Nephron progenitor cell (in vitro differentiated cells): Measurements from ENCODE around the gene USP6.
A peak's percentile ranks its signal among the peaks of the same experiment; 100 is the strongest.

Experiments used
- DNase-seq: peaks from one replicate; pipeline ENCODE4 v3.0.0; 2021
- H3K27ac Mint-ChIP-seq: 2 replicates; pipeline ENCODE4 v1.8.0; 2021; ENCODE audit warnings: mild to moderate bottlenecking, moderate library complexity, mixed read lengths
- H3K27me3 Mint-ChIP-seq: 2 replicates; pipeline ENCODE4 v1.8.0; 2021; ENCODE audit warnings: mild to moderate bottlenecking, low read depth, mixed read lengths; ENCODE audit not compliant: poor library complexity
- H3K36me3 Mint-ChIP-seq: 2 replicates; pipeline ENCODE4 v1.8.0; 2021; ENCODE audit warnings: low read depth, mixed read lengths
- H3K4me1 Mint-ChIP-seq: 2 replicates; pipeline ENCODE4 v1.8.0; 2021; ENCODE audit warnings: mixed read lengths
- H3K4me3 Mint-ChIP-seq: 2 replicates; pipeline ENCODE4 v1.8.0; 2021; ENCODE audit warnings: mild to moderate bottlenecking, moderate library complexity, mixed read lengths
- H3K9me3 Mint-ChIP-seq: 2 replicates; pipeline ENCODE4 v1.8.0; 2021; ENCODE audit warnings: mild to moderate bottlenecking, moderate library complexity, mixed read lengths
- TF ChIP-seq, protein P1 (sequence below): fragments of 200-600 bp; sonication (generic); IDR thresholded peaks from 2 replicates; pipeline ENCODE4 v1.5.0; 2021; ENCODE audit warnings: antibody characterized with exemption

The USP6 gene

DNA sequence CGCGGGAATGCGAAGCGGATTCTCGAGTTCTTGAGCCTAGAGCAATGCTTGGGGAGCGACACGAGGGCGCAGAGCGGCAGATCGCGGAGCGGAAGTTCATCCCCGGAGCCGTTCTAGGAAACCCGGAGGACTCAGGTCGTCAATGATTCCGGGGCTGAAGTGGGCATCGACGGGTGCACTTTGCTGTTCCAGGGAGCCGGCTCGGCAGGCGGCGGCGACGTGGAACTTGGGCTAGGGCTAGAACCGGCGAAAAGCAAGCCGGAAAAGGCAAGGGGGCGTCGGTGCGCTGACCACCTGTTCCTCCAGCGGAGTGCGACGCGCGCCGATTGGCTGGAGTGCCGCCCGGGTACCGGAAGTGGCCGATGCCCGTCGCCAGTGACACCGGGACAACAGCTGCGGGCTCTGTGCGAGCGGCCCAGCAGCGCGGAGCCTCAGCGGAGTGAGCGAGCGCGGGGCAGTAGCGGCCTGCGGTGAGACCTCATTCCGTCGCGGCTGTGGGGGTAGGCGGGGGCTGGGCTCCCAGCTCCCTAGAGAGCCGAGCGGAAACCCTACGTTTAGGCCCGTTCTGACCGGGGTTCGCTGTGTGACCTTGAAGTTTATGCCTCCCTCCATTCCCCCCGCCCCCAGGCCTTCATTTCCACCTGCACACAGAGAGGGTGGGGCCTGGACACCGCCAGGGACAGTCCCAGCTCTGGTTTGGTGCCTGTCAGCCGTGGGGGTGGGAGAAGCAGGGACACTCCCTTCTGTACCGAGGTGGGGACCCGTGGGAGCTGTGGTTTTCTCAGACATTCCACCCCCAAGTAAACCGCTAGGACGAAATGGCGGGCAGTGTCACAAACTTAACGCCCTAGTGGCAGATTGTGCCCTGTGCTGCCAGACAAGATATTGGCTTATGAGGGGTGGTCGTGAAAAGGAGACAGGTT, 37.5 kb upstream of the USP6 start, which contains the start of gene ZFP3:
TSS of gene ZFP3 (plus strand) at position 362 of the 923 bp plus-strand sequence. CDS start 13,038 bp downstream, outside the sequence.
- TF ChIP-seq, protein P1, sequence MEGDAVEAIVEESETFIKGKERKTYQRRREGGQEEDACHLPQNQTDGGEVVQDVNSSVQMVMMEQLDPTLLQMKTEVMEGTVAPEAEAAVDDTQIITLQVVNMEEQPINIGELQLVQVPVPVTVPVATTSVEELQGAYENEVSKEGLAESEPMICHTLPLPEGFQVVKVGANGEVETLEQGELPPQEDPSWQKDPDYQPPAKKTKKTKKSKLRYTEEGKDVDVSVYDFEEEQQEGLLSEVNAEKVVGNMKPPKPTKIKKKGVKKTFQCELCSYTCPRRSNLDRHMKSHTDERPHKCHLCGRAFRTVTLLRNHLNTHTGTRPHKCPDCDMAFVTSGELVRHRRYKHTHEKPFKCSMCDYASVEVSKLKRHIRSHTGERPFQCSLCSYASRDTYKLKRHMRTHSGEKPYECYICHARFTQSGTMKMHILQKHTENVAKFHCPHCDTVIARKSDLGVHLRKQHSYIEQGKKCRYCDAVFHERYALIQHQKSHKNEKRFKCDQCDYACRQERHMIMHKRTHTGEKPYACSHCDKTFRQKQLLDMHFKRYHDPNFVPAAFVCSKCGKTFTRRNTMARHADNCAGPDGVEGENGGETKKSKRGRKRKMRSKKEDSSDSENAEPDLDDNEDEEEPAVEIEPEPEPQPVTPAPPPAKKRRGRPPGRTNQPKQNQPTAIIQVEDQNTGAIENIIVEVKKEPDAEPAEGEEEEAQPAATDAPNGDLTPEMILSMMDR, result no peak
- Mint-ChIP-seq H3K27ac (no peak within 1 kb of the TSS), H3K36me3 (no peaks in the 10 kb centered on the region), H3K27me3 (peaks cover 21% of the 10 kb centered on the region), H3K4me1 (no peaks in the 10 kb centered on the region), H3K4me3 (peak within 1 kb of the TSS; percentile 23), H3K9me3 (peaks cover 17% of the 10 kb centered on the region)
- DNase-seq, result no peak

DNA sequence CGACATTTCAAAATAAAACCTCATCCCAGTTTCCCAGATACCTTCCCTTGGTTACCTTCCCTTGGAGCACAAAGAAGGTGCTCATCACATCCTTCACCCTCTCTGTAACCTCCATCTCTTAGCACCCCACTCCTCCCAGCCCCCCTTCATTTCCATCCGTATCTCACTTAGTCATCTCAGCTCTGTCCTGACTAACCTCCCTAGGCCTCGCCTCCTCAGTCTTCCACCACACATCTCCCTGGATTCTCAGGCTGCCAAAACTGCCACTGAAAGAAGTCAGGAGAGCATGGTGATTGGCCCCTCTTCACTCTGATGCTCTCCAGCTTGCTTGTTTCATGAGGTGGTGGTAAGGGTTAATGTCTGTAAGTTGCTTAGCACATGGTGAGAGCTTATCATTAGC, 35.2 kb upstream of the USP6 start:
- TF ChIP-seq, protein P1, result no peak
- DNase-seq, result no peak
- H3K27ac Mint-ChIP-seq, result no peak overlapping the region
- H3K4me1 Mint-ChIP-seq, result no peaks in the 10 kb centered on the region
- H3K27me3 Mint-ChIP-seq, result peaks cover 18% of the 10 kb centered on the region
- peaks cover 34% of the 10 kb centered on the region for H3K9me3 Mint-ChIP-seq
- no peaks in the 10 kb centered on the region for H3K36me3 Mint-ChIP-seq
- H3K4me3 Mint-ChIP-seq, result no peak overlapping the region

DNA sequence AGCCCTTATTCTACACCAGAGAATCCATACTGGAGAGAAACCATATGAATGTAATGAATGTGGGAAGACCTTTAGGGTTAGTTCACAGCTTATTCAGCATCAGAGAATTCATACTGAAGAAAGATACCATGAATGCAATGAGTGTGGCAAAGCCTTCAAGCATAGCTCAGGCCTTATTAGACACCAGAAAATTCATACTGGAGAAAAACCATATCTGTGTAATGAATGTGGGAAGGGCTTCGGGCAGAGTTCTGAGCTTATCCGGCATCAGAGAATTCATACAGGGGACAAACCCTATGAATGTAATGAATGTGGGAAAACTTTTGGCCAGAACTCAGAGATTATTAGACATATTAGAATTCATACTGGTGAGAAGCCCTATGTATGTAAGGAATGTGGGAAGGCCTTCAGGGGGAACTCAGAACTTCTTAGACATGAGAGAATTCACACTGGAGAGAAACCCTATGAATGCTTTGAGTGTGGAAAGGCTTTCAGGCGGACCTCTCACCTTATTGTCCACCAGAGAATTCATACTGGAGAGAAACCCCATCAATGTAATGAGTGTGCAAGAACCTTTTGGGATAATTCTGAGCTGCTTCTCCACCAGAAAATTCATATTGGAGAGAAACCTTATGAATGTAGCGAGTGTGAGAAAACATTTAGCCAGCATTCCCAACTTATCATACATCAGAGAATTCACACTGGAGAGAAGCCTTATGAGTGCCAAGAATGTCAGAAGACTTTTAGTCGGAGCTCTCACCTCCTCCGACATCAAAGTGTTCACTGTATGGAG, 23.4 kb upstream of the USP6 start:
- Mint-ChIP-seq H3K36me3 (peaks cover 33% of the 10 kb centered on the region), H3K27ac (no peak overlapping the region), H3K27me3 (peaks cover 23% of the 10 kb centered on the region), H3K4me1 (peaks cover 2% of the 10 kb centered on the region), H3K4me3 (no peak overlapping the region), H3K9me3 (peaks cover 95% of the 10 kb centered on the region)
- TF ChIP-seq, protein P1, result no peak
- no peak for DNase-seq

DNA sequence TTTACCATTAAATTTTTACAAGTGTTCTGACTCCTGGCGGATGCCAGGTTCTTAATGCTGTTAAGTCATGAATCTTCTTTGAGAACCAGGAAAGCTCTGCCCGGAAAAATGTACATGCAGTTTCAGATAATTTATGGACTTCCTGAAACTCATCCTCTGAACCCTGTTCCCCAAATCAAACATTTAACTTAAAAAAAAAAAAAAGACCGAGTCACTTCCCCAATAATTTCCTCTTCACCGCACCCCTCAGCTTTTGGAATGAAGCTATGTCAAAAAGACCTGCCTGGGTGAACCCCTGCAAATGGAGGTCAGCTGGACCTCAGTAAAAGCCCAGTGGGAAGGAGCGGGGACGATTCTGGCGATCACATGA, 19.1 kb upstream of the USP6 start:
- Mint-ChIP-seq H3K4me1 (peaks cover 12% of the 10 kb centered on the region), H3K4me3 (peak overlapping the region; percentile 93), H3K27me3 (peaks cover 50% of the 10 kb centered on the region), H3K36me3 (peaks cover 26% of the 10 kb centered on the region), H3K9me3 (peaks cover 84% of the 10 kb centered on the region), H3K27ac (no peak overlapping the region)
- DNase-seq, result no peak
- TF ChIP-seq, protein P1, result no peak

DNA sequence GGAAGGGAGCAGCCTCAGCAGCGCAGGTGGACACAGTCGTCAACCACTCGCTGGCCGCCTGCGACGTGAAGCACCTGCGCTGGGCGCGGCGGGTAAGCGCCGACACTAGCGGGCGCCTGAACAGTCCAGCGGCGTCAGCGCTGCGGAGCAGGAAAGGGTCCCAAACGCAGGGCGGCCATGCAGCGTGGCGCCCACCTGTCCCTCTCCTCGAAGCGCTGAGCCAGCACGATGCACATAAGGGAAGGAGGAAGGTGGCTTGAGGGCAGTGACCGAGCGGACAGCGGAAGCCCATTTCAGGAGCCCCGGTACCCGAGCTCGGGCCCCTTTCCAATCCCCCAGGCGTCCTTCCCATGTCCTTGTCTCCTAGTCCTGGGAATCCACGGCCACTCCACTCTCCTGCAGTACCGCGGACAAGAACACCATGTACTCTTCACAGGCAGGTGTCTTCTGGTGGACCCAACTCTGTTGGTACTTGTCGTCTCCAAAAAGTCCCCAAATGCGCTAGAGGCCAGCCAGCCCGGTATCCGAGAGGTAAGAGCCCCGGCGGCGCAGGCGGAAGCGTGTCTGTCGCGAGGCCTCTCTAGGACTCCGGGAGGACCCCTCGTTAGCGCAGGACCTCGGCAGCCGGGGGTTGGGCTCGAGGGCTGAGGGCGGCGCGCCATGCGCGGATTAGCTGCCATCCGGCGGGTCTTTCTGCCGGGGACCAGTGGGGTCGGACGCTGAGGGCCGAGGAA, 18.6 kb upstream of the USP6 start:
- DNase-seq, result peak; percentile 74
- TF ChIP-seq, protein P1, result no peak
- H3K4me1 Mint-ChIP-seq, result peaks cover 12% of the 10 kb centered on the region
- H3K4me3 Mint-ChIP-seq, result peak overlapping the region; percentile 93
- peaks cover 26% of the 10 kb centered on the region for H3K36me3 Mint-ChIP-seq
- H3K27ac Mint-ChIP-seq, result no peak overlapping the region
- peaks cover 78% of the 10 kb centered on the region for H3K9me3 Mint-ChIP-seq
- peaks cover 50% of the 10 kb centered on the region for H3K27me3 Mint-ChIP-seq
